Prostate gland (tissue), 2 donors: Measurements from ENCODE around the gene FRMD4A. TPM values are rescaled to one million over a fixed set of nuclear protein-coding genes. Genes with fewer than 3 reads are reported as not detected.
A peak's percentile ranks its signal among the peaks of the same experiment; 100 is the strongest.

ENCODE experiments used
- DNase-seq: peaks from one replicate; pipeline ENCODE4 v3.0.0-alpha.2; 2019; ENCODE audit warnings: low spot score
- H3K27ac ChIP-seq, 2 donors: fragments of 200-600 bp; sonication (generic); 2 replicates each; pipeline ENCODE4 v1.5.1; 2017 to 2019
- H3K27me3 ChIP-seq: fragments of 200-600 bp; sonication (generic); replicated peaks from 2 replicates; pipeline ENCODE4 v1.5.1; 2019; ENCODE audit not compliant: insufficient read depth
- H3K36me3 ChIP-seq, 2 donors: fragments of 200-600 bp; sonication (generic); 1 replicate in 1 of 2; 2 replicates in 1 of 2; pipeline versions ENCODE4 v1.5.1 to v1.8.1; 2017 to 2019
- H3K4me1 ChIP-seq: fragments of 200-600 bp; sonication (generic); replicated peaks from 2 replicates; pipeline ENCODE4 v1.5.1; 2019
- H3K4me3 ChIP-seq, 2 donors: fragments of 200-600 bp; sonication (generic); 2 replicates each; pipeline ENCODE4 v1.5.1; 2017 to 2019
- H3K9me3 ChIP-seq: fragments of 200-600 bp; sonication (generic); 2 replicates; pipeline ENCODE4 v1.5.1; 2017
- CTCF ChIP-seq, 4 experiments: fragments of 200-600 bp in 2 of 4; fragments of 450-650 bp in 2 of 4; sonication (generic) in 2 of 4; IDR thresholded peaks; 1 replicate in 3 of 4; 2 replicates in 1 of 4; pipeline ENCODE4 v1.5.1; 2016 to 2019; ENCODE audit warnings: antibody characterized with exemption in 4 of 4, mild to moderate bottlenecking in 2 of 4, moderate library complexity in 2 of 4
- POLR2A ChIP-seq: fragments of 450-650 bp; IDR thresholded peaks from one replicate; pipeline ENCODE4 v1.6.1; 2016; ENCODE audit warnings: antibody characterized with exemption, mild to moderate bottlenecking
- POLR2AphosphoS5 ChIP-seq: sonication (generic); formaldehyde crosslinking; IDR thresholded peaks from one replicate; pipeline ENCODE4 v1.6.1; 2017; ENCODE audit warnings: antibody characterized with exemption
- WGBS: methylation state at CpG from one replicate; pipeline ENCODE4 v1.1.5; 2018; 5-methylcytosine and 5-hydroxymethylcytosine counted together
- intact Hi-C: fragments of 100-400 bp; cut with DNase I; formaldehyde crosslinking; loops from one replicate; pipeline ENCODE4 v1.14.2; 2022
- total RNA-seq, 2 donors: library from RNA; depleted of rRNA; stranded (reverse); fragments of >200 nt; gene quantifications; one replicate each; pipeline ENCODE4 v1.1.0, GENCODE V29; 2016

The FRMD4A gene
- total RNA-seq, 2 donors from 2014 or later = 38.0 to 53.2 TPM

GRCh38 chr10:14173706-14174594 is 156.8 kb downstream of the FRMD4A start:
- H3K9me3 ChIP-seq = no peaks in the 10 kb centered on the region

GRCh38 chr10:14173391-14173705 is 157.4 kb downstream of the FRMD4A start:
- intact Hi-C loops = no loop called here
- H3K9me3 ChIP-seq = no peaks in the 10 kb centered on the region
- WGBS = 0% methylated on average over 6 of the region's 6 CpGs
- peaks cover 4% of the 10 kb centered on the region for H3K4me1 ChIP-seq
- H3K4me3 ChIP-seq = peak overlapping the region; percentile 27 to 28
- peak overlapping the region in 1 of 2 donors; percentile 3 for H3K27ac ChIP-seq
- H3K36me3 ChIP-seq = no peaks in the 10 kb centered on the region
- no peaks in the 10 kb centered on the region for H3K27me3 ChIP-seq
- DNase-seq = no peak
- TF ChIP-seq POLR2A = no peak
- TF ChIP-seq POLR2AphosphoS5 = no peak

More at GRCh38 chr10:14173706-14174594, 156.8 kb downstream of the FRMD4A start:
- H3K27ac ChIP-seq = peak overlapping the region; percentile 3 to 24
- peak; percentile 24 for DNase-seq
- no peaks in the 10 kb centered on the region for H3K36me3 ChIP-seq
- H3K4me3 ChIP-seq = peak overlapping the region; percentile 27 to 28
- no peaks in the 10 kb centered on the region for H3K27me3 ChIP-seq
- no peak for TF ChIP-seq POLR2AphosphoS5
- no peak for TF ChIP-seq POLR2A
- no peak for TF ChIP-seq CTCF (IDR thresholded peaks at IDR 0.05)
- peaks cover 4% of the 10 kb centered on the region for H3K4me1 ChIP-seq
- intact Hi-C loops = no loop called here
- WGBS = 3% methylated on average over 32 of the region's 32 CpGs

- 55% methylated on average over 13 of the region's 13 CpGs for WGBS
- Histone ChIP-seq H3K36me3 (no peaks in the 10 kb centered on the region), H3K27ac (no peak overlapping the region), H3K4me1 (peaks cover 4% of the 10 kb centered on the region), H3K4me3 (no peak overlapping the region), H3K9me3 (no peaks in the 10 kb centered on the region), H3K27me3 (no peaks in the 10 kb centered on the region)
- DNase-seq = no peak
- intact Hi-C loops = no loop called here
- no peak for TF ChIP-seq CTCF (IDR thresholded peaks at IDR 0.05)
- TF ChIP-seq POLR2AphosphoS5 = no peak
- no peak for TF ChIP-seq POLR2A
These were observed 158.3 kb downstream of the FRMD4A start for GRCh38 chr10:14172336-14172950.

GRCh38 chr10:14171336-14171735 is 159.4 kb downstream of the FRMD4A start:
- Histone ChIP-seq H3K4me3 (no peak overlapping the region), H3K4me1 (peaks cover 4% of the 10 kb centered on the region), H3K9me3 (no peaks in the 10 kb centered on the region), H3K27ac (no peak overlapping the region), H3K36me3 (no peaks in the 10 kb centered on the region), H3K27me3 (no peaks in the 10 kb centered on the region)
- 100% methylated on average over 1 of the region's 1 CpG for WGBS
- intact Hi-C loops = no loop called here
- TF ChIP-seq POLR2A (no peak), POLR2AphosphoS5 (no peak), CTCF (IDR thresholded peaks at IDR 0.05) (no peak)
- DNase-seq = no peak

GRCh38 chr10:14163377-14164086 is 167.2 kb downstream of the FRMD4A start:
- TF ChIP-seq POLR2AphosphoS5 = peak; percentile 59
- TF ChIP-seq POLR2A = no peak
- no peak for TF ChIP-seq CTCF (IDR thresholded peaks at IDR 0.05)
- H3K27ac ChIP-seq = peak overlapping the region; percentile 6 to 22

More at GRCh38 chr10:14163377-14164086, 167.2 kb downstream of the FRMD4A start:
- DNase-seq = peak; percentile 67
- Histone ChIP-seq H3K36me3 (no peaks in the 10 kb centered on the region), H3K27me3 (no peaks in the 10 kb centered on the region), H3K9me3 (no peaks in the 10 kb centered on the region), H3K4me1 (no peaks in the 10 kb centered on the region), H3K4me3 (no peak overlapping the region)
- intact Hi-C loops = no loop called here
- 27% methylated on average over 20 of the region's 20 CpGs for WGBS
